Esophagus (tissue), 2 donors: ENCODE data around the gene NLRP11. TPM values are rescaled to one million over a fixed set of nuclear protein-coding genes. Genes with fewer than 3 reads are reported as not detected.

Source experiments
- H3K27ac ChIP-seq, 2 donors: one replicate each; pipeline ENCODE4 v1.5.1; 2013; ENCODE audit warnings: low read depth in 2 of 2, mild to moderate bottlenecking in 2 of 2, inconsistent platforms in 1 of 2, low read length in 1 of 2, moderate library complexity in 1 of 2
- H3K27me3 ChIP-seq, 2 donors: one replicate each; pipeline ENCODE4 v1.6.1; 2013; ENCODE audit warnings: low read length in 2 of 2, control low read depth in 1 of 2, mild to moderate bottlenecking in 1 of 2; ENCODE audit not compliant: insufficient read depth in 2 of 2, control insufficient read depth in 1 of 2
- H3K36me3 ChIP-seq, 2 donors: one replicate each; pipeline ENCODE4 v1.6.1; 2013; ENCODE audit warnings: low read length in 1 of 2; ENCODE audit not compliant: control insufficient read depth in 2 of 2, insufficient read depth in 2 of 2
- H3K4me1 ChIP-seq, 2 donors: one replicate each; pipeline ENCODE4 v1.6.1; 2013; ENCODE audit warnings: low read length in 1 of 2; ENCODE audit not compliant: control insufficient read depth in 2 of 2, insufficient read depth in 2 of 2
- H3K4me3 ChIP-seq, 2 donors: one replicate each; pipeline ENCODE4 v1.5.1; 2013; ENCODE audit warnings: low read length in 2 of 2, mild to moderate bottlenecking in 2 of 2, low read depth in 1 of 2, moderate library complexity in 1 of 2
- H3K9me3 ChIP-seq, 2 donors: one replicate each; pipeline ENCODE4 v1.6.1; 2013; ENCODE audit warnings: mild to moderate bottlenecking in 2 of 2, low read depth in 1 of 2, low read length in 1 of 2, moderate library complexity in 1 of 2; ENCODE audit not compliant: control insufficient read depth in 2 of 2, insufficient read depth in 1 of 2
- WGBS, 2 donors: extraction: QIAGEN DNeasy Blood & Tissue Kit; methylation state at CpG; one replicate each; pipeline ENCODE4 v1.1.7; 2013; 5-methylcytosine and 5-hydroxymethylcytosine counted together
- polyA plus RNA-seq, 2 donors: library from polyadenylated mRNA; stranded (reverse); fragments of 200-250 nt; gene quantifications; one replicate each; pipeline ENCODE4 v1.2.3, GENCODE V29; 2013
- donor health status: healthy with polysubstance abuse.
- donor health status: Bipolar disorder and iron deficiency.

The NLRP11 gene
- not detected for polyA plus RNA-seq

DNA sequence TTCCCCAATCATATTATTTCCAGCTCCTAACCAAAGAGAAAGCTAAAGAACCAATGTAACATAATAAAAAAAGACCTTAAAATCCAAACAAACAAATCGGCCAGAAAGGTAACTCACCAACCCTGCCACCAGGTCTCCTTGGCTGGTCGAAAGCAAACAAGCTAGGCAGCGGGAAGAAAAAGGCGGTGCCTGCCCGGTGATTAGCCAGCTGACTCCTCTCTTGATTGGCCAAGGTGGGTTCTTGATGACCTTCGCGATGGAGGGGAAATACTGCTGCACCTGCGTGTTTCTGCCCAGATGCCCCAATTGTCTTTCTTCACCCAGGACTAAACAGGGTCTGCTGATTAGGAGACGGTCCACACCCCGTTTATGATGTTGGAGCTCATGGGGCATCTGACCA, at the start of gene NLRP11:
Gene NLRP11, minus strand, starts transcription at position 154 of the 400 bp plus-strand sequence. CDS start 13,825 bp downstream, outside the sequence.
- Histone ChIP-seq H3K9me3 (no peaks in the 10 kb centered on the region), H3K4me1 (no peaks in the 10 kb centered on the region), H3K27ac (no peak within 1 kb of the TSS), H3K4me3 (no peak within 1 kb of the TSS), H3K36me3 (no peaks in the 10 kb centered on the region), H3K27me3 (no peaks in the 10 kb centered on the region)
- WGBS, 2 donors = 88 to 89% methylated on average over 10 of the region's 10 CpGs

DNA sequence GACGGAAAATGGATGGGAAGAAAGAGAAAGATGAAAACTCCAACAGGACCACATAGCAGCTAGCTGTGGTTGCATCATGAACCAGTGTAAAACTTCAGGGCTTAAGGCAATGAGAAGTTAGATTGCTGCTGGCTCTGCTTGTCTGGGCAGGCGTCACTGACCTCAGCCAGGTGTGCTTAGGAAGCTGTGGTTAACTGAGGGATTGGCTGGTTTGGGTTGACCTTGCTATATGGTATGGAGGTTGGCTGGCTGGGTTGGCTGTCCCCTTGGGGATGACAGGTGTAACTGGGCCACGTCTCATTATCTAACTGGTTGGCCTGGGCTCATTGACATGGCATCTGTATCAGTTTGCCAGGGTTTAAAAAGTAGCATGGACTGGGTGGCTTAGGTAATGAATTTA, 45.4 kb upstream of the NLRP11 start:
- Histone ChIP-seq H3K27ac (no peak overlapping the region), H3K9me3 (peaks cover 5 to 6% of the 10 kb centered on the region in 2 donors), H3K27me3 (no peaks in the 10 kb centered on the region), H3K36me3 (no peaks in the 10 kb centered on the region), H3K4me3 (no peak overlapping the region), H3K4me1 (no peaks in the 10 kb centered on the region)
- 56 to 64% methylated on average over 3 of the region's 3 CpGs for WGBS, 2 donors

- Histone ChIP-seq H3K4me1 (no peaks in the 10 kb centered on the region), H3K36me3 (no peaks in the 10 kb centered on the region), H3K27me3 (no peaks in the 10 kb centered on the region), H3K4me3 (no peak overlapping the region), H3K9me3 (peaks cover 3 to 8% of the 10 kb centered on the region in 2 donors), H3K27ac (no peak overlapping the region)
- WGBS, 2 donors = 83% methylated on average over 11 of the region's 11 CpGs
Measured at GRCh38 chr19:55870736-55871135, 38.9 kb upstream of the NLRP11 start.

GRCh38 chr19:55867101-55867500, 35.3 kb upstream of the NLRP11 start:
- no peak overlapping the region for H3K27ac ChIP-seq
- H3K4me1 ChIP-seq = no peaks in the 10 kb centered on the region
- H3K9me3 ChIP-seq = peaks cover 3 to 8% of the 10 kb centered on the region in 2 donors
- H3K4me3 ChIP-seq = no peak overlapping the region
- WGBS, 2 donors = 90 to 91% methylated on average over 7 of the region's 7 CpGs
- H3K27me3 ChIP-seq = no peaks in the 10 kb centered on the region
- H3K36me3 ChIP-seq = no peaks in the 10 kb centered on the region

DNA sequence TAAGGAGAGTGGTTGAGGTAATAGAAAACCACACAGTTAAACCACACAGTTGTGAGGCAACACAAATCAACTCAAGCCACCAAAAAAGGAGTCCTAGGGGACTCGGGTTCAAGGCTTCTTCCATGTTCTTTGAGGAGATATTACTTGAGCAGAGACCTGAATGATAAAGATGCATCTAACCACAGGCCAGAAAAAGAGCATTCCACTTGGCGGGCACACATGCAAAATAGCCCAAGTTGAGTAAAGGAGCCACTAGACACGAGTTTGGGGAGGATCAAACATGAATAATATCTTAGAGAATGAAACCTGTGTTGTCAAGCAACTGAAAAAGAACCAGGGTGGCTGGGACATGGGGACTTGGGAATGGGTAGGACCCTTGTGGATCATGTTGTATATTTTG, 34.7 kb upstream of the NLRP11 start:
- Histone ChIP-seq H3K4me1 (no peaks in the 10 kb centered on the region), H3K27ac (no peak overlapping the region), H3K27me3 (no peaks in the 10 kb centered on the region), H3K36me3 (no peaks in the 10 kb centered on the region), H3K9me3 (peaks cover 3 to 8% of the 10 kb centered on the region in 2 donors), H3K4me3 (no peak overlapping the region)
- WGBS, 2 donors = 47 to 48% methylated on average over 3 of the region's 3 CpGs

GRCh38 chr19:55858969-55859368, 27.2 kb upstream of the NLRP11 start:
- no peaks in the 10 kb centered on the region for H3K4me1 ChIP-seq
- no peaks in the 10 kb centered on the region for H3K27me3 ChIP-seq
- 65 to 68% methylated on average over 5 of the region's 5 CpGs for WGBS, 2 donors
- H3K36me3 ChIP-seq = no peaks in the 10 kb centered on the region
- no peak overlapping the region for H3K4me3 ChIP-seq
- H3K27ac ChIP-seq = no peak overlapping the region
- peaks cover 0 to 4% of the 10 kb centered on the region in 2 donors for H3K9me3 ChIP-seq

- 91 to 93% methylated on average over 14 of the region's 14 CpGs for WGBS, 2 donors
- Histone ChIP-seq H3K4me1 (no peaks in the 10 kb centered on the region), H3K27ac (no peak overlapping the region), H3K9me3 (peaks cover 0 to 4% of the 10 kb centered on the region in 2 donors), H3K4me3 (no peak overlapping the region), H3K27me3 (no peaks in the 10 kb centered on the region), H3K36me3 (no peaks in the 10 kb centered on the region)
Measured at GRCh38 chr19:55858401-55858800, 26.6 kb upstream of the NLRP11 start.

DNA sequence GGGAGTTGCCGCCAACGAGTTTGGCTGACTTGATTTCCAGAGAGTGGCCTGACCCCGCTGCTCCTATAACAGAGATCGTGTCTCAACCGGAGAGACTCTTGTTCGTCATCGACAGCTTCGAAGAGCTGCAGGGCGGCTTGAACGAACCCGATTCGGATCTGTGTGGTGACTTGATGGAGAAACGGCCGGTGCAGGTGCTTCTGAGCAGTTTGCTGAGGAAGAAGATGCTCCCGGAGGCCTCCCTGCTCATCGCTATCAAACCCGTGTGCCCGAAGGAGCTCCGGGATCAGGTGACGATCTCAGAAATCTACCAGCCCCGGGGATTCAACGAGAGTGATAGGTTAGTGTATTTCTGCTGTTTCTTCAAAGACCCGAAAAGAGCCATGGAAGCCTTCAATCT, 26.2 kb upstream of the NLRP11 start:
- no peaks in the 10 kb centered on the region for H3K4me1 ChIP-seq
- 90% methylated on average over 23 of the region's 23 CpGs for WGBS, 2 donors

DNA sequence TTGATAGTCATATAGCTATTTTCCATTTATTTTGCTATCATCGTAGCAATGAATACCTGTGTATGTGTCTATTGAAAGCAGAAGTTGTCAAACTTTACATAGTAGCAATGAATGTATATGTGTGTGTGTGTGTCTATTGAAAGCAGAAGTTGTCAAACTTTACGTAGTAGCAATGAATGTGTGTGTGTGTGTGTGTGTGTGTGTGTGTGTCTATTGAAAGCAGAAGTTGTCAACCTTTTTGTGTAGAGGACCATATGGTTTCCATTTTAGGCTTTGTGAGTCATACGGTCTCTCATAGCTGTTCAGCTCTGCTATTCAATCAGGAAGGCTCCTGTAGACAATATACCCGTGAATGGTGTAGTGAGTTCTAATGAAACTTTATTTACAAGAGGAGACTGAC, 25.4 kb upstream of the NLRP11 start:
- WGBS, 2 donors = 70 to 75% methylated on average over 4 of the region's 4 CpGs
- H3K27me3 ChIP-seq = no peaks in the 10 kb centered on the region

More for the DNA sequence above, 26.2 kb upstream of the NLRP11 start:
- Histone ChIP-seq H3K9me3 (peaks cover 0 to 4% of the 10 kb centered on the region in 2 donors), H3K27me3 (no peaks in the 10 kb centered on the region), H3K4me3 (no peak overlapping the region), H3K36me3 (no peaks in the 10 kb centered on the region), H3K27ac (no peak overlapping the region)

DNA sequence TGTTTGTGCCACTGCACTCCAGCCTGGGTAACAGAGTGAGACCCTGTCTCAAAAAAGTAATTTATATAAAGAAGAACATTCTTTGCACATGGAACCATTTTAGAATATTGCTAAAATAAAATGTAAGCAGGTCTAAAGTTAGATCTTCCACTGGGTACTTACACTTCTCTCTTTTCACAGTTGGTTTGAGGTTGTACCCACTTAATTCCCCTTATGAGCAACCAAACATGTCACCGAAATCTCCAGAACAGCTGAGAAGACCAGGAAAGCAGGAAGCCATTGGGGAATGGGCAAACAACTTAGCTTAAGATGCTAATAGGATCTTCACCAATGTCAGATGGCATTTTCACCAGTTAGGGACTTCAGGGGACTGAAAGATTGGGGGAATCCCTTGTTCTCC, 23.4 kb upstream of the NLRP11 start:
- Histone ChIP-seq H3K36me3 (no peaks in the 10 kb centered on the region), H3K9me3 (peaks cover 0 to 4% of the 10 kb centered on the region in 2 donors), H3K4me3 (no peak overlapping the region), H3K27ac (no peak overlapping the region), H3K4me1 (no peaks in the 10 kb centered on the region), H3K27me3 (no peaks in the 10 kb centered on the region)
- WGBS, 2 donors = 69 to 76% methylated on average over 1 of the region's 1 CpG

More for the DNA sequence above, 25.4 kb upstream of the NLRP11 start:
- Histone ChIP-seq H3K9me3 (peaks cover 0 to 4% of the 10 kb centered on the region in 2 donors), H3K4me1 (no peaks in the 10 kb centered on the region), H3K4me3 (no peak overlapping the region), H3K27ac (no peak overlapping the region), H3K36me3 (no peaks in the 10 kb centered on the region)
